SK-N-MC (cell line): Measurements from ENCODE around the gene TTC6.

Experiments
- FOXP2 ChIP-seq: optimal IDR thresholded peaks from 2 replicates; pipeline ENCODE3; 2011; ENCODE audit warnings: mild to moderate bottlenecking, moderate library complexity; ENCODE audit not compliant: insufficient read depth; ENCODE audit errors: extremely low read length, control extremely low read depth
- POLR2AphosphoS5 ChIP-seq: IDR thresholded peaks from 2 replicates; pipeline ENCODE4 v1.6.1; 2012; ENCODE audit warnings: mild to moderate bottlenecking, low read depth, low read length, borderline replicate concordance

- TF ChIP-seq POLR2AphosphoS5 (no peak), FOXP2 (no peak)
These were observed 11.8 kb upstream of the TTC6 start for GRCh38 chr14:37583358-37584210.
